Natural killer cell (primary cell): ENCODE results near the gene LAMC2. TPM values are rescaled to one million over a fixed set of nuclear protein-coding genes. Genes with fewer than 3 reads are reported as not detected.

ENCODE experiments used
- ATAC-seq, 3 donors: fragments of 150-1000 bp in 2 of 3; fragments of 200-7000 bp in 1 of 3; cut with Tn5 transposase; 1 replicate in 1 of 3; 2 replicates in 2 of 3; pipeline ENCODE4 v1.10.0; 2021; ENCODE audit warnings: mild to moderate bottlenecking in 2 of 3, moderate library complexity in 2 of 3
- DNase-seq, 2 donors: peaks; one replicate each; pipeline versions ENCODE4 v3.0.0 to v3.0.0-alpha.2; 2013 to 2021; ENCODE audit warnings: mixed read lengths in 1 of 2
- H3K27ac ChIP-seq: one replicate; pipeline ENCODE4 v1.5.1; 2013; ENCODE audit warnings: mild to moderate bottlenecking, low read length
- H3K27me3 ChIP-seq: one replicate; pipeline ENCODE4 v1.6.1; 2013; ENCODE audit warnings: low read length; ENCODE audit not compliant: control insufficient read depth, insufficient read depth
- H3K36me3 ChIP-seq: one replicate; pipeline ENCODE4 v1.6.1; 2013; ENCODE audit warnings: low read length; ENCODE audit not compliant: control insufficient read depth, insufficient read depth
- H3K4me1 ChIP-seq: one replicate; pipeline ENCODE4 v1.6.1; 2013; ENCODE audit warnings: low read length; ENCODE audit not compliant: control insufficient read depth, insufficient read depth
- H3K4me3 ChIP-seq: one replicate; pipeline ENCODE4 v1.5.1; 2013; ENCODE audit warnings: low read length
- H3K9me3 ChIP-seq: one replicate; pipeline ENCODE4 v1.6.1; 2013; ENCODE audit warnings: low read length; ENCODE audit not compliant: control insufficient read depth, insufficient read depth
- H3K27ac Mint-ChIP-seq, 2 donors: one replicate each; pipeline ENCODE4 v1.8.0; 2022; ENCODE audit warnings: mild to moderate bottlenecking in 2 of 2, mixed read lengths in 2 of 2, moderate library complexity in 1 of 2
- H3K27me3 Mint-ChIP-seq, 2 donors: one replicate each; pipeline ENCODE4 v1.8.0; 2022; ENCODE audit warnings: low read depth in 2 of 2, mixed read lengths in 2 of 2
- H3K36me3 Mint-ChIP-seq: one replicate; pipeline ENCODE4 v1.8.0; 2022; ENCODE audit warnings: mixed read lengths
- H3K4me1 Mint-ChIP-seq, 2 donors: one replicate each; pipeline ENCODE4 v1.8.0; 2022; ENCODE audit warnings: mixed read lengths in 2 of 2
- H3K4me3 Mint-ChIP-seq: one replicate; pipeline ENCODE4 v1.8.0; 2022; ENCODE audit warnings: mild to moderate bottlenecking, moderate library complexity, mixed read lengths
- H3K9me3 Mint-ChIP-seq, 2 donors: one replicate each; pipeline ENCODE4 v1.8.0; 2022; ENCODE audit warnings: mixed read lengths in 2 of 2
- WGBS: methylation state at CpG from one replicate; pipeline ENCODE4 v1.1.7; 2013; ENCODE audit warnings: missing lambda C conversion rate; ENCODE audit not compliant: insufficient coverage; 5-methylcytosine and 5-hydroxymethylcytosine counted together
- intact Hi-C: fragments of 100-400 bp; cut with micrococcal nuclease; formaldehyde crosslinking; loops from one replicate; pipeline ENCODE4 v1.14.2; 2022
- total RNA-seq, 4 donors: library from RNA; stranded (reverse); fragments of 120-200 nt in 1 of 4; gene quantifications; one replicate each; pipeline versions ENCODE4 v1.2.3 to v1.2.4, GENCODE V29; 2013 to 2022
- TF ChIP-seq, protein P1 (sequence below): fragments of 200-600 bp; IDR thresholded peaks from one replicate; pipeline ENCODE4 v1.8.0; 2022; ENCODE audit warnings: antibody characterized with exemption

The LAMC2 gene
- total RNA-seq, 3 donors from 2014 or later (not counting 1 experiment from before 2014, with no cell fraction given), result not detected

DNA sequence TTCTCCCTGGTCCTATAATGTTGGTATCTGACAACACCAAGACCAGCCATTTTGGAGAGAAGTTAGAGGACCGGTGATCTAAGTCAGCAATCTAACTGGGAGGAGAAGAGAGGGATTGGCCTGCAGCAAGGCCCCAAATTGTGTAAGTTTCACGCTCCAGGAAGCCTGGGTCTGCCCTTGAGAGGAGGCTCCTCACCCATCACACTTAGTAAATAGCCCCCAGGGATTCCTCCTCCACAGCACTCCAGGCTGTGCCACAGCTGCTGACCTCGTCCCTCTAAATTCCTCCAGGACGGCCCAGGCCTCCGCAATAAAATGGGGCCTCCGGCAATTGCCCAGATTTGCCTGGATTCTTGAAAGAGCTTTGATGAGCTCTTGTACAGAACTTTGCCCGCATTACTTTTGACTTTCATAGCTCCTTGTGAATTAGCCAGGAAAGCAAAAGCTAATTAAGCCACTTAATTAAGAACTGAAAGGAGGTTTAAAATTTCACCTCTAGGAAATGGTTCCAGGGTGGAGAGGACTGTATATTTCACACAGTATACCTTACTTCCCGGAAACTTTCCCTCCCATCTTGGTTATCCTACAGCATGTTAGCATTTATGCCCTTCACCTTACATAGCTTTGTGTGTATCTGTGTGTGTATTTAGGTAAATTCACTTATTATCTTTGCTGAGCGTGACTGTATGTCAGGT is 90.5 kb downstream of the LAMC2 start:
- H3K9me3 Mint-ChIP-seq, result no peaks in the 10 kb centered on the region
- no peak overlapping the region for H3K4me3 Mint-ChIP-seq
- DNase-seq, result no peak
- H3K27ac ChIP-seq, result no peak overlapping the region
- no peaks in the 10 kb centered on the region for H3K4me1 Mint-ChIP-seq
- no peaks in the 10 kb centered on the region for H3K36me3 ChIP-seq
- intact Hi-C loops, result no loop called here
- WGBS, result 95% methylated on average over 7 of the region's 9 CpGs
- H3K36me3 Mint-ChIP-seq, result no peaks in the 10 kb centered on the region
- no peak overlapping the region for H3K4me3 ChIP-seq
- H3K27me3 ChIP-seq, result no peaks in the 10 kb centered on the region
- H3K27ac Mint-ChIP-seq, result no peak overlapping the region
- no peak for ATAC-seq
- H3K4me1 ChIP-seq, result no peaks in the 10 kb centered on the region
- H3K27me3 Mint-ChIP-seq, result no peaks in the 10 kb centered on the region
- no peaks in the 10 kb centered on the region for H3K9me3 ChIP-seq
- TF ChIP-seq, protein P1, sequence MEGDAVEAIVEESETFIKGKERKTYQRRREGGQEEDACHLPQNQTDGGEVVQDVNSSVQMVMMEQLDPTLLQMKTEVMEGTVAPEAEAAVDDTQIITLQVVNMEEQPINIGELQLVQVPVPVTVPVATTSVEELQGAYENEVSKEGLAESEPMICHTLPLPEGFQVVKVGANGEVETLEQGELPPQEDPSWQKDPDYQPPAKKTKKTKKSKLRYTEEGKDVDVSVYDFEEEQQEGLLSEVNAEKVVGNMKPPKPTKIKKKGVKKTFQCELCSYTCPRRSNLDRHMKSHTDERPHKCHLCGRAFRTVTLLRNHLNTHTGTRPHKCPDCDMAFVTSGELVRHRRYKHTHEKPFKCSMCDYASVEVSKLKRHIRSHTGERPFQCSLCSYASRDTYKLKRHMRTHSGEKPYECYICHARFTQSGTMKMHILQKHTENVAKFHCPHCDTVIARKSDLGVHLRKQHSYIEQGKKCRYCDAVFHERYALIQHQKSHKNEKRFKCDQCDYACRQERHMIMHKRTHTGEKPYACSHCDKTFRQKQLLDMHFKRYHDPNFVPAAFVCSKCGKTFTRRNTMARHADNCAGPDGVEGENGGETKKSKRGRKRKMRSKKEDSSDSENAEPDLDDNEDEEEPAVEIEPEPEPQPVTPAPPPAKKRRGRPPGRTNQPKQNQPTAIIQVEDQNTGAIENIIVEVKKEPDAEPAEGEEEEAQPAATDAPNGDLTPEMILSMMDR, result no peak

DNA sequence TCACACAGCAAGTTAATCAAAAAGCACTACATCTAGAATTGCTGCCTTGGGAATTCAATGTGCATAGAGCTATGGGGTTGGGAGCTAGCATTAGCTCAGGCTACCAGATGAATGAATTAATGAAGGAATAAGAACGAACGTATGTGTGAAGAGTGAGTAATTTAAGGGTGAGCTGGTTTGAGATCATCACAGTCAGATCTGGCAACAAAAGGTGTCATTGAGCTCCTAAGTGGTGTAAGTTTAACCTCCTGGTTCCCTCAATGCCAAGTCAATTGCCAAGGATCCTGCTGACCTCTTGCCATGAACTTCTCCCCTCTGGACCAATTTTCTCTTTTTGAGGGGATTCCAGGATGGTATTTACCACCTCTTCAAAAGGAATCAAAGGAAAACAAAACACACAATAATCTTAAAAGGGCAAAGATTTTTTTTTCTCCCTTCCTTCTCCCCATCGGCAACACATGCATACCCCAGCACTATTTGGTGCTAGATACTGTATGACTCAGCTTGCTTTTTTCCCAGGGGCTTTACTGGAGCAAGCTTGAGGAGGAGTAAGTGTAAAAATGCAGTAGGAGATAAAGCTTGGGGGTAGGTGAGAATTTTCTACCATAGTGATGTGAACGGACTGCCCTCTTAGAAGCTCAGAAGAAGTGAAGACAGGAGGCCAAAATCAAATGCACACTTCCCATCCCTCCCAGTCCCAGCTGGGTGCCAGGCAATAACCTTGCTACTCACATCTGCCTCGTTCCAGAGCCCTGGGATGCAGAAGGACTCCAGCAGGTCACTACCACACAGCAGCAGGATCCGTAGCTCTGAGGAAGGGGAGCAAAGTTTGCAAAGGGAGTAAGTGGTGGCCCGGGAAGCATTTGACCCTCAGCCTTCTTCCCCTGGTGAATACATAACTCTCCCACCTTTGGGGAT is 92.0 kb downstream of the LAMC2 start:
- H3K9me3 Mint-ChIP-seq, result no peaks in the 10 kb centered on the region
- intact Hi-C loops, result no loop called here
- no peak for DNase-seq
- Histone ChIP-seq H3K4me1 (no peaks in the 10 kb centered on the region), H3K4me3 (no peak overlapping the region), H3K27me3 (no peaks in the 10 kb centered on the region), H3K27ac (no peak overlapping the region), H3K36me3 (no peaks in the 10 kb centered on the region), H3K9me3 (no peaks in the 10 kb centered on the region)
- no peaks in the 10 kb centered on the region for H3K4me1 Mint-ChIP-seq
- 62% methylated on average over 5 of the region's 7 CpGs for WGBS
- TF ChIP-seq, protein P1, result no peak
- no peak for ATAC-seq
- no peaks in the 10 kb centered on the region for H3K36me3 Mint-ChIP-seq
- no peak overlapping the region for H3K27ac Mint-ChIP-seq
- H3K27me3 Mint-ChIP-seq, result no peaks in the 10 kb centered on the region
- H3K4me3 Mint-ChIP-seq, result no peak overlapping the region

DNA sequence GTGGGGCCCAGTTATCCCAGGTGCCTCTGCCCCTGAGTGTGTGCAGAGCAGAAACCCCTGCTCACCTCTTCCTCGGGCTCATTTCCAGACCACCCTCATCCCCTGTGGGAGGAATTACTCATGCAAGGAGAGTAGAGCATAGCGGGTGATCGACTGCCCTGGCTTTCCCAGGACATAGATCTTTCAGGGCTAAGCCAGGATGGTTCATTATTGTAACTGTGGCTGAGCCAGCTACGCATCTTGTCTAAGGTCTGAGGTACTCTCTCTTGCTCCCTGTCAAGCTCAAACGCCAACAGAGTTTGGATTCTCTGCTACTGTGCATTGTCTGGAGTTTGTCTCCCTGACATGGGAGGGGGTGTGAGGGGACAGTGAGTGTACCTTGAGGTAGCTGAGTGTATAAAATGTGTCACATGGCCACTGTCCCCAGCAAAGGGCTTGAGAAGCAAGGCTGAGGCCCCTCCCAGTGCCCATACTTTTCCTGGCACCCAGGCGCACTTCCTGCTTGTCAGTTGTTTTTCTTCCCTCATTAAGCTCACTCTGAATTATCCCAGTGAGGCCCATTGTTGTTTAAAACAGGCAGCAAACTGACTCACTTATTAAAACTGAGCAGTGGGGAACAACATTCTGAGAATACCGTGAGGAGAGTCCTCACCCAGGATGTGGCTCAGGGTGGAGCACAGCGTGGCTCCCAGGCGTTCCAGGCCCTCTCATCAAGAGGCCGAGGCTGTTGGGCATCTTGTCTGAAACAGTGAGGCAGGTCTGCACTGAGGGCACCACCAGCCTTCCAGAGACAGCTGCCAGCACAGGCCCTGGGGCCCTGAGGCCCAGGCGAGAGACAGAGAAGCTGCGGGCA is 92.9 kb downstream of the LAMC2 start:
- Mint-ChIP-seq H3K36me3 (no peaks in the 10 kb centered on the region), H3K9me3 (no peaks in the 10 kb centered on the region), H3K4me3 (no peak overlapping the region), H3K27ac (no peak overlapping the region), H3K27me3 (no peaks in the 10 kb centered on the region), H3K4me1 (no peaks in the 10 kb centered on the region)
- ATAC-seq, result no peak
- Histone ChIP-seq H3K27ac (no peak overlapping the region), H3K4me3 (no peak overlapping the region), H3K27me3 (no peaks in the 10 kb centered on the region), H3K36me3 (no peaks in the 10 kb centered on the region), H3K9me3 (no peaks in the 10 kb centered on the region), H3K4me1 (no peaks in the 10 kb centered on the region)
- intact Hi-C loops, result no loop called here
- 74% methylated on average over 12 of the region's 12 CpGs for WGBS
- TF ChIP-seq, protein P1, result no peak
- DNase-seq, result no peak
